ENCODE results near the gene CCDC110.

CCDC110 gene

DNA sequence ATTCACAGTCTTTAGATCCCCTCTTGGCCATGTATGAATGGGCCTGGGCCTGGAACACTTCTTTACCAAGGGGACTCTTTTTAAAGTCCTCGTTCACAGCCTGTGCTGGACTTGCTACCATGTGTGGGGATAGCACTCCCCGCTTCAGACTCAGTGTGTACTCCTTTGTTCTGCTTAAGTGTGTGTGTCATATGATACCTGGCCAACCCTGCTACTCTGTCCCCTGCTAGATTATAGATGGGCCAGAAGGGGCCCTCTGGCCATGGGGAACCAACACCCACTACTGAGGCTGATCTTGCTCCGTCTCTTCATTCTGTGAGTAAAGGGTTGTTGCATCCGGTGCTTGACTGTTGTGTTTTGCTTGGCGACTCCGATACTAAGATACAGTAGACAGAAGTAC is 8.0 kb downstream of the CCDC110 start:
- no peak for DNase-seq (ENCODE audit: low read depth in 1 of 2, low spot score in 1 of 2)
- Histone ChIP-seq H3K27ac (replicated peaks) (no peak overlapping the region), H3K4me3 (replicated peaks; ENCODE audit: insufficient read depth, low read length) (no peak overlapping the region), H3K27me3 (ENCODE audit: insufficient read depth, poor library complexity, severe bottlenecking) (peaks cover 14% of the 10 kb centered on the region)
- TF ChIP-seq REST (IDR thresholded peaks at IDR 0.05; ENCODE audit: insufficient replicate concordance, low read depth) (no peak), SPI1 (IDR thresholded peaks at IDR 0.05; ENCODE audit: borderline replicate concordance, low read depth) (no peak), GABPA (IDR thresholded peaks at IDR 0.05; ENCODE audit: low read depth) (no peak), POLR2AphosphoS5 (IDR thresholded peaks at IDR 0.05; ENCODE audit: low read depth) (no peak), CTCF (IDR thresholded peaks at IDR 0.05; ENCODE audit: insufficient read depth, low read length) (no peak)

GRCh38 chr4:185461565-185461964 is 10.0 kb downstream of the CCDC110 start:
- Histone ChIP-seq H3K27ac (replicated peaks) (no peak overlapping the region), H3K4me3 (replicated peaks; ENCODE audit: insufficient read depth, low read length) (no peak overlapping the region), H3K27me3 (ENCODE audit: insufficient read depth, poor library complexity, severe bottlenecking) (peaks cover 13% of the 10 kb centered on the region)
- DNase-seq (ENCODE audit: low read depth in 1 of 2, low spot score in 1 of 2) = no peak
- TF ChIP-seq REST (IDR thresholded peaks at IDR 0.05; ENCODE audit: insufficient replicate concordance, low read depth) (no peak), CTCF (IDR thresholded peaks at IDR 0.05; ENCODE audit: insufficient read depth, low read length) (no peak), SPI1 (IDR thresholded peaks at IDR 0.05; ENCODE audit: borderline replicate concordance, low read depth) (no peak), POLR2AphosphoS5 (IDR thresholded peaks at IDR 0.05; ENCODE audit: low read depth) (no peak), GABPA (IDR thresholded peaks at IDR 0.05; ENCODE audit: low read depth) (no peak)

- Histone ChIP-seq H3K27ac (replicated peaks) (no peak overlapping the region), H3K4me3 (replicated peaks; ENCODE audit: insufficient read depth, low read length) (no peak overlapping the region), H3K27me3 (ENCODE audit: insufficient read depth, poor library complexity, severe bottlenecking) (peaks cover 7% of the 10 kb centered on the region)
- no peak for DNase-seq (ENCODE audit: low read depth in 1 of 2, low spot score in 1 of 2)
- TF ChIP-seq REST (IDR thresholded peaks at IDR 0.05; ENCODE audit: insufficient replicate concordance, low read depth) (no peak), GABPA (IDR thresholded peaks at IDR 0.05; ENCODE audit: low read depth) (no peak), SPI1 (IDR thresholded peaks at IDR 0.05; ENCODE audit: borderline replicate concordance, low read depth) (no peak), POLR2AphosphoS5 (IDR thresholded peaks at IDR 0.05; ENCODE audit: low read depth) (no peak), CTCF (IDR thresholded peaks at IDR 0.05; ENCODE audit: insufficient read depth, low read length) (no peak)
Measured at GRCh38 chr4:185457136-185457535, 14.4 kb downstream of the CCDC110 start.
